Anterior cingulate cortex (tissue), 58 donors: ENCODE measurements around the gene S100A12.
A peak's percentile ranks its signal among the peaks of the same experiment; 100 is the strongest.
"Not testable (repeated sequence)": the region's sequence is repeated elsewhere in the genome, so short reads cannot be mapped to it uniquely, and the experiment has no call there.

ENCODE experiments used
- DNase-seq, 58 donors: peaks; one replicate each; lab custom pipeline; 2025; lab: John Stamatoyannopoulos, UW

Gene S100A12

DNA sequence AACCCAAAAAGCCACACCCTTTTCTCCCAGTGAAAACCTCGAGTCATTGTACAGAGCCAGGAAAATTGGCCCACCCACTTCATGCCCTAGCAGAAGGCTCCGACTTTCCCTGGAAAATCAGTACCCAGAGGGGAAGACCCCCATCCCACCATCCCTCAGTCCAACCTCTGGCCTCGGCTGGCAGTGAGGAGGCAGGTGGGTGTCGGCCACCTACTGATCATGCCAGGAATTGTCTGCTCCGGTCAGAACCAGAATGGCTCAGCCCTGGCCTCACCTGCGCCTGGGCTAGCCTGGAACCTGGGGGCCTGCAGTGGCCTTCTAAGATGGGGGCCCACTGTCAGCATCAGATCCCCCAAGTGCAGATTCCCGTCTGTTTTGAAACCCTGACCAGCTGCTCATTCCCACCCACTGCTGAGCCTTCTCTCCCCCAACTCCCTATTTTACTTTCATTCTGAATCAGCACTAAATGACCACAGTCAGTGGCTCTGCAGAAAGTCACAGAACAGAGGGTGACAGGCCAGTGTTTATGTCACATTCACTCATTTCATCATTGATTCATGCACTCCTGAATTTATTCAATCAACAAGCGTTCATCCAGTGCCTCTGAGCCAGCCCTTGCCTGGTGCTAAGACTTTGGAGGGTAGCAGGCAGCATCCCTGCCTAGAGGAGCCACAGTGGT lies 20.8 kb downstream of the S100A12 start:
- no peak for DNase-seq

DNA sequence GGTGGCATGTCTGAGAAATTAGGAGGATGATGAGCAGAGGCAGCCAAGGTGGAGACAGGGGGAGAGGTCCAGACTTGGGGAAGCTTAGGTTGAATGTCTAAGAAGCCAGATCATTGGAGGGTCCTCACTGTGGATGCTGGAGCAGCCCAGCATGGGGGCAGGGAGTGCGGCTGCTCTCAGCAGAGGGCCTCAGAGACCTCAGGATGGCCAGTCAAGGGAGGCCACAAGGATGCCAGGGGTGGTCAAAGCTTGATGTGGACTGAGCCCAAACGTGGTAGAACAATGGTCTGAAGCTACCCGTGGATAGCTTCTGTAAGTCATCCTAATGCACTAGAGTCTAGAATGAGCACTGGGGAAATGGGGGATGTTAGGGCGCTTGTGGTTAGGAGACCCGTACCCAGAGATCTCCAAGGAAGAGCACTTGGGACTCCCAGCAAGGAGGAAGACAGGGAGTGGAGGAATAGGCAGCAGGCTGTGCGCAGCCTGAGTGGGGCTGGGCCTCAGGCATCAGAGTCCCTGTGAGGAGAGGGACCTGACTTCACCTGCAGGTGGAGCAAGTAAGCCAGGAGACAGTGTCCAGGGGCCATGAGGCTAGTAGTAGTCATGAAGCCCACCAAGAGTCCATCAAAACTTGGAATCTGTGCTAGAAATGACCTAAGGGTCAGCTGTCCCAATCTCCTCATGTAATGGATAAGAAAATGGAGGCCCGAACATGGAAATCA lies 22.0 kb downstream of the S100A12 start:
- DNase-seq, result peak in 1 of 58 donors; percentile 6

DNA sequence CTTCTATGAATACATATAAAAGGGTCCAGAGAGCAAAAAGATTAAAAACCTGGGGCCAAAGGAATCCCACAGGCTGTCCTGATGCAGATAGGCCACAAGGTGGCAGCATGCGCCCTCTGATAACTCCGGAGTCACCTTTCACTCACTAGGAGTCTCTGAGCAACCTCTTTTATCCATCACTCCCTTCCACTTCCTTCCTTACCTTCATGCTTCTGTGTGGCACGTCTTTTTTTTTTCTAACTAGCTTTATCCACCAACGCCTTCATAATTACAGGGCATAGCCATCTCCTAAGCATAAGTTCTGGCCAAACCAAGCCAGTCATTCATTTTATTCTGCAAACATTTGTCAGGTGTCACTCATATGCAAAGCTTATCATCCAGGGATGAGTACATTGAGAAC lies 22.9 kb downstream of the S100A12 start:
- peak in 38 of 58 donors; percentile 4 to 72 (median 28) for DNase-seq

DNA sequence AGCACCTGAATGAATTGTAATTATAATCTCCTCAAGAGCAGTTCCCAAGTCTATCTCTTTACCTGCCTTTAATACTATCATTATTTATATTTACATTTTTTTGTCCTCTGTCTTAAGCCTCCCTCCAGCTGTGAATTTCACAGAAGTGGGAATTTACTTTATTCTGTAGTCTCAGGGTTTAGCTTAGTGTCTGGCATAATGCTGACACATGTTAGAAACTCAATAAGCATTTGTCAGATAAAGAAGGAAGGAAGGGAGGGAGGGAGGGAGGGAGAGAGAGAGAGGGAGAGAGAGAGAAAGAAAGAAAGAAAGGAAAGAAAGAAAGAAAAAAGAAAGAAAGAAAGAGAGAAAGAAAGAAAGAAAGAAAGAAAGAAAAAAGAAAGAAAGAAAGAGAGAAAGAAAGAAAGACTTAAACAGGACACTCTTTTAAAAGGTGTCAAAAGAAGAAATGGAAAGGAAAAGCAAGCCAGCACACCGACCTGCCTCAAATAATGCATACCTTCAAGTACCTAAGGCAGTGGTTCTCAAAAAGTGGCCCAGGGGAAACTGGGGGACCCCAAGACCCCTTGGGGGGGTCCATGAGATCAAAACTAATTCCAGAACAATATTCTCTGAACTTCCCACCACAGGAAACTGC lies 25.0 kb downstream of the S100A12 start:
- no peak for DNase-seq

DNA sequence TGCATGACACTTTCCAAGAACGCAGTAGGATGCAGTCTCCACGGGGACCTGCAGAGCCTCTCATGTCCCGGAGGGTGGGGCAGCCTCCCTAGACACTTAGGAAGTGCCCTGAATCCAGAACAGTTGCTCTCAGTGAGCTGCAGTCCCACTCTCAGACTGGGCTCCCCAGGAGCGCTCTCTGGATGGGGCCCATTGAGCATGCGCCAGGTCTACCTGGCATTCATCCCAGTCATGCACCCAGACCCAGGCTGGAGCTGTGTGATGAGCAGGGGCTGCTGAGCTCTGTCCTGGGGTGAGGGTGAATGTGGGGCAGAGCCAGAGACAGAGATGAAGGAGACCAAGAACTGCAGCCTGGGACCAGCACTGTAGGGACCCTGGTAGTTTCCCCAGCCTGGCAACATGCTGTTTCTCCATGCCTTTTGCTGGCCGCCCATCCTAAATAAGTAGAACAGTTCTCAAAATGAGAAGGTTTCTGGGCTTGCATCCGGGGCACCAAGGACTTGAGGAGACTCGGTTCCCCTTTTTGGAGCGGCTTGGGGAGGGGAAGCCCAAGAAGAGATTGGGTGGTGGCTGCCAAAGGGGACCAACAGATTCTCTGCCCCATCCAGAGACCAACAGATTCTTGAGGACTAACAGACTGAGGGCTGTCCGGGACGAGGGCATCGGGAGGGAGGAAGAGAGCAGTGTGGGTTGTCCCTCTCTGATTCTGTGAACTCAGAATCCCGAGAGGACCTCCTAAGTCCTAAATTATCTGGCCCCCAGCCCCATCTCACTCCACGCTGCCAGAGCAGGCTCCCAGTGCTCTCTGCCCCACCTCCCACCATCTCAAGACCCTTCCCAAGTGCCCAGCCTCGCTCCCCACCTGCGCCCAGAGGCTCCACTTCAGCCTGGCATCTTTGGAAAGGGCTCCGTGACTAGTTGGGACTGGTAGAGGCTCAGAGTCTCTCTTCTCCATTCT lies 25.8 kb downstream of the S100A12 start:
- DNase-seq, result no peak

DNA sequence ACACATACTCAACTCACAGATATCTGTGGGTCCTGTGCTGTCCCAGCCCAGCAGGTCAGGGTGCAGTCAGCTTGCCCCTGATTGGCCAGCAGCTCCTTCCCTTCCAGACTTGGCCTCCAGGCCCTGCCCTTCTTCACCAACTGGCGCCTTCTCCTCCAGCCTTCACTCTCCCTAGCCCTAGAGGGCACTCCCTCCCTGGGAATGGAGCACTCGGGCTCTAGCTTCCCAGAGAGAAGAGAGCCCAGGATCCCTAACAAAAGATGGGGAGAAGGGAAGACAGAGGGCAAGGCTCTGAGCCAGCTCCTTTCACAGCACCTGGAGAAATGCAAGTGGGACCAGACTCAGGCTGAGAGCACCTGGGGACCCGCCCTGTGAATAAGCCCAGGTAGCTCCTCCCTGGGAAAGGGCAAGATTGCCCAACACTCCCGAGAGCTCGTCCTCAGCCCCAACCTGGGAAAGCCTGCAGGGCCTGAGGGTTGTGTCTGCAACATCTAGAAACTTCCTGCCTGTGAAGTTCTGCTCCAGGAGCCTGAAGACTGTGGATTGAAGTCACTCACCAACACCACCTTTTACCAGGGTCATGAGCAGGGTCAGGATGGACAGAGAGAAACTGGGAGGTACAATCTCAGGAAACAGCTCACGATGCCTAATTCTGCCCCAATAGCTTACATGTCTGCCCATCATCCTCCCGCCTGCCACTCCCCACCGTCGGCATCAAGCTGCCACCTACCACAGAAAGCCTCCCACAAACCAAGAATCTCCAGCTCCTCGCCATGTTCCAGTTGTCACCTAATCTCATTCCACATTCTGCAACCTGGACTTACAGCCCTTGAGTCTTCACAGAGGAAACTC lies 26.7 kb downstream of the S100A12 start, which contains the start of gene PGLYRP4:
Gene PGLYRP4 (minus strand): TSS at position 331 of the 852 bp plus-strand sequence. CDS start 909 bp downstream, outside the sequence.
- DNase-seq, result no peak

DNA sequence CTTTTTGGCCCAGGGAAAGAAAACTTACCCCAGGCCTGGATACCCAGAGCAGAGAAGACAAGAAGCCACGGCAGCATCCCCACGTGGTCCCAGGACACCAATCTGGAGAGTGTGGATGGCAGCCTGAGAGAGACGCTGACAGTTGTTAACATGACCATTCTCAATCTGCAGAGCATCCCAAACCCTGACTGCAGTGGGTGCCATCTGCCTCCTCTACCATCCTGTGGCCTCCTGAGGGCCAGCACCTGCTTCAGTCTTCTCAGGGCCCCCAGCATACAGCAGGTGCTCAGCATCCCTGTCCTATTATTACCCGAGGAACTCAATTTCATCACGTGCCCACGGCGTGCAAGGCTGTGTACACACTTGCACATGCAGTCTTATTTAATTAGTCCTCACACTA lies 27.6 kb downstream of the S100A12 start:
- no peak for DNase-seq

DNA sequence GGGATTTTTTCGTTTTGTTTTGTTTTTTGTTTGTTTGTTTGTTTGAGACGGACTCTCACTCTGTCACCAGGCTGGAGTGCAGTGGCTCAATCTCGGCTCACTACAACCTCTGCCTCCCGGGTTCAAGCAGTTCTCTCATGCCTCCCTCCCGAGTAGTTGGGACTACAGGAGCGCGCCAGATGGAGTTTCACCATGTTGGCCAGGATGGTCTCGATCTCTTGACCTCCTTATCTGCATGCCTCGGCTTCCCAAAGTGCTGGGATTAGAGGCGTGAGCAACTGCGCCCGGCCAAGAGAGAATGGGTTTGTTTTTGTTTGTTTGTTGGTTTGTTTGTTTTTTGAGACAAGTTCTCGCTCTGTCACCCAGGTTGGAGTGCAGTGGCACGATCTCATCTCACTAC lies 28.4 kb downstream of the S100A12 start:
- DNase-seq, result not testable (repeated sequence)

DNA sequence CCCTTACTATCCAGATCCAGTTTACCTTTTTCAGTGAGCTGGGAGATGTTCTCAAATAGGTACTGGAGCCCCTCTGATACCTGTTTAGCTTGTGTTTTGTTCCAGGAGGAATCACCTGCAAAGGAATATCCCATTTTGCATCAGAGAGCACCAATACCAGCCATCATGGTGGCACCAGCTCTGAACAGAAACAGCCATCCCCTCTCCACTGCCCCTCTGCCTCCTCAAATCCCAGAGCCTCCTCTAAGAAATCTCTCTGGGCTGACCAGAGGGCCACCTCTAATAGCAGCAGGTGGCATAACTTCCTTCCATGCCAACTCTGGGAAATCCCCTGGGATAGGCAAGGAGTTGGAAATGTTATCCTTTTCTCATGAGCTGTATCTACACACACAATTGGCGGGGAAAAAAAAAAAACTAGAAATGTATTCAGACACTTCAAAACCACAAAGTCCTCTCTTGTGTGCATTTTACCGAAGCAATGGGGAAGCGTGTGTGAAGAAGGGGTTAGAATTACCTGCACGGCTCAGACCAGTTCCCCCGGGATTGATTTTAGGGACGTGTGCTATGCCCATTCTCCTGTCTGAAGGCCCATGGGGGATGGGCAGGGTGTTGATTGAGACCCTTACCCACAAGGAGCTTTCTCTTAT lies 29.2 kb downstream of the S100A12 start:
- no peak for DNase-seq

DNA sequence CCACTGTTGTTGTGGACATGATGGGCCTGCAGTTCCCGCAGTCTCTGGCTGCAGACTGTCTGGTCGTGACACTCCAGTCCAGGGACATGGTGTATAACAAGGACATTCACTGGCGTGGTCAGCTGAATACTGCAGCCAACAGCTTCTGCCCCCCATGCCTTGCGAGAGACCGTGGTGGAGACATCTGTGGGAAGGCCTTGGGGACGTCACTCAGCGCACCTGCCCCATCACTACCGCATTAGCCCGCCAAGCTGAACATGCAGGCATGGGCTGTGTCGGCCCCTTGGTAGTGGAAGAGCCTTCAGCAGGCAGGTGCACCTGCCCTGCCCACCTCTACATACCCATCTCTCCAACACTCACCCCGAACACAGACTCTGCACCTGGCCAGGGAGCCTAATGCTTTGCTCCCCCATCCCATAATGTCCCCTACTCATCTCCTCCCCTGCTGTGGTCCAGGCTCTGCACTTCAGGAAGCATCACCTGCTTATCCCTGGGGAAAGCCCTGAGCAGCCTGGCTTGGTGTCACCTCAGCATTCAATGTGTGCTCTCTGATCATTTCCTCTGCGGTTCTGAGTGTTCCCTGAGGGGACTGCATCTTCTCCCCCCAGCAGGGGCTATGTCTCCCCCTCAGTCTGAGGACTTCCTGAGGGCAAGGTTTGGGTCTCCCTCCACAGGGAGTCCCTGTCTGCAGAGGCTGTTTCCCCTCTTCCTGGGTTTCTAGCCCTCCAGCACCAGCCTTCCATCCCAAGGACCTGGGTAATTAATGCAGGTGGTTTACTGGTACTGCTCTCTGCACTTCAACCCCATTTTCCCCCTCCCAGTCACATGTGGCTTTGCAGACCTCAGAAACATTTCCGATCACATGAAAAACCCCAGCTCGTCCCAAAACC lies 30.0 kb downstream of the S100A12 start:
- no peak for DNase-seq

DNA sequence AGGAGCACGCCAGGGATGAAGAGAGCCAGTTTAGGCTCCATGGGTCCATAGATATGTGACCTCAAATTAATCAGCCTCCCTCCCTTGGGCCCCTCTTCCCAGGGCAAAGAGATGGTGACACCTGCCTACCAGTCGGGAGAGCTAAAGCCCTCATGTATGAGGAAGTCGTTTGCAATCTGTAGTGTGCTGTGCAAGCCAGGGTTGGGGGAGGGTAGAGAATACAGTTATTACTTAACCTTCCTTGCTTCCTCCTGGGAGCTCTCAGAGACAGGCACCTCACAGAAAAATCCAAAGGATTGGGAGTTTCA lies 30.7 kb downstream of the S100A12 start:
- no peak for DNase-seq

DNA sequence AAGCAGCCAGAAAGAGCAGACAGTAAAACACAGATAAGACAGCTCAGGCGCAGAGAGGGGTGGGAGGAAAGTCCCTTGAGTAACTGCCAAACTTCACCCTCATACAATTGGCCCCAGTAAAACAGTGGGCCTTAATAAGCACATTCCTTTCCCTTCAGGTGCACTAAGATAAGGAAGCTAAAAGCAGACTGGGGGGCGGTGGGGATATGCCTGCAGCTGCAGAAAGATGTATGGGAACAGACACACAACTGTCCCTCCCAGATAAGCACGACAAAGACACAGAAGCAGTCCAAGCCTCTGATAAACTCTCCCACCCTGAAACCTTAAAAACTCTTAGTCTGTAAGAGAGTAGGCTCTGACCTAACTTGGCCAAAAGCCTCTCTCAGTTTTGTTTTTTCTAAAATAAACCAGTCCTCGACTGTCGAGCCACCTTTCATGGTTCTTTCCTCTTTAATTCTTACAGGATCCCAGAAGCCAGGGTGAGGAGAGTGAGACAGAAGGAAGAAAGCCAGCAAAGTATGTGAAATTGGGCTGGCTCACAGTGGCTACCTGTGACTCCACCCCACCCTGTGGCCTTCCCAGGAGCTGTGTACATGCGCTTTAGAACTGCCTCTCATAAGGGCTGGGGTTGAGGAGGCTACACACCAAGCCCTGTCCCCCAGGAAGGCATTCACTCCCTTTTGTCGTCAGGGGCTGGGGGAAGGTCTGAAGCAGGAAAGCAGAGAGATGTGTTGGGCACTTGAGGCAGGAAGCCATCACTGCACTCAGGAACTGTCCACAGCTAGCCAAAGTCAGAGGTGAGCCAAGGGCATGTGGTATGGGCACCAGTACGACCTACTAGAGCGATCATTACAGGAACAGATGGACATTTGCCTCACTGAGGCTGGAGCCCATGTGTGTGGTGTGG lies 31.4 kb downstream of the S100A12 start:
- DNase-seq, result no peak

DNA sequence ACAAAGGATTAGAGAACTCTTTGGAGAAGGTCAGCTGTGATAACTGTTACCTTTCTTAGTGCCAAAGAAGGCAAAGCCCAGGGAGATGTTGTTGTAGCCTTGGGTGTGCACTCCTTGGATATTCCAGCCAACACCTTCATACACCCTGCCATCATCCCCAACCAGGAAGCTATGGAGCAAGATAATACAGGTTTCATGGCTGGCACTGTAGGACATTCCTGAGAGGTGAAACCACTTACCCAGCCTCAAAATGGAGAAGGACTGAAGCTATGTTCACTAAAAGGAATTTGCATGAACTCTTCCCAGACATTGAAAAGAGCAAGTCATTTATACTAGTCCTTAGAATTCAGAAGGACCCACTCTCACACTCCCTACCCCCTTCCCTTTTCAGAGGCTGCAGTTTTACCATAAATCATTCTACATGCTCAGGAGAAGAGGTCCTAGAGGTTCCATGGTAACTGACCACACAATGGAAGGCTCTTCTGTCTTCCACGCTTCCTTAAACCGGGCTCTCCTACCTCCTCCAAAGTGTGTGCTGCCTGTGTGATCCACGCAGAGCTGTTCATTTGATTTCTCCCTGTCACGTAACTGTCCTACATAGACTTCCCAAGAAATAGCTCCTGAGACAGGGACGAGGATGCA lies 32.3 kb downstream of the S100A12 start:
- DNase-seq, result no peak

DNA sequence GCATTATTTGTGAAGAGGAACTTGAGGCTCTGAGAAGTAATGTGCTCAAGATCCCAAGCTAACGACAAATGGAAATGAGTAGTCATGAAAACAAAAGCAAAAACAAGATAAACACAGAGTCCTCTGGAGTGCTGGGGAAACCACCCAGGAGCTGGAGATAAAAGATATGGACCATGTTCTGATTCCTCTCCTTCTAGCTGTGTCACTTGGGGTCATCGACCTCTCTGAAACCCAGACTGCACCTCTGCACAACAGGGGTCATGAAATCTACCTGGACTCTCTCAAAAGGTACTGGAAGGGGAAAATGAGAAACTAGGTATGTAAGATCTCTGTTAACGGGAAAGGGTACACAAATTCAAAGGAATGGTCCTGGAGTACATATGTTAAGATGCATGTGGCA lies 33.2 kb downstream of the S100A12 start:
- DNase-seq, result no peak

DNA sequence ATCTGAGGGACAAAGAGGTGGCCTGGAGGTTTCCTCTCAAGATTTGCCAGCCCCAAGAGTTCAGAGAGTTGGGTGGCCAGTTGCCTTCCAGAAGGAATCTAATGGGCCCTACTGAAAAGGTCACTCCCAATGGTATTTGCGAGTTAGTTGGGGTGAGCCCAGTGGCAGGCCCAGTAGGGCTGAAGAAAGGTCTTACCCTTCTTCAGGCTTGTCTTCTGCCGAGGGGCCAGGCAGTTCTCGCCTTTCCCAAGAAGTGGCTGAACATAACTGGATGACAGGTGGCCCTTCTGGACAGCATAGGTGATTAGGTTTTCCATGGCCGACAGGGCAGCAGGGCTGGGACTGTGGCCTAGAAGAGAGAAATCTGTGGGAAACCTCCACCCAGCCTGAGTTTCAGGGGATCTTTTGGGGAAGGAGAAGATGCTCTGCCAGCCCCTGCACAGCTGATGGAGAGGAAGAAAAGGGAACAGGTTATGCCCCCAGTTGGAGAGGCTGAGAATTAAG lies 33.9 kb downstream of the S100A12 start:
- no peak for DNase-seq

DNA sequence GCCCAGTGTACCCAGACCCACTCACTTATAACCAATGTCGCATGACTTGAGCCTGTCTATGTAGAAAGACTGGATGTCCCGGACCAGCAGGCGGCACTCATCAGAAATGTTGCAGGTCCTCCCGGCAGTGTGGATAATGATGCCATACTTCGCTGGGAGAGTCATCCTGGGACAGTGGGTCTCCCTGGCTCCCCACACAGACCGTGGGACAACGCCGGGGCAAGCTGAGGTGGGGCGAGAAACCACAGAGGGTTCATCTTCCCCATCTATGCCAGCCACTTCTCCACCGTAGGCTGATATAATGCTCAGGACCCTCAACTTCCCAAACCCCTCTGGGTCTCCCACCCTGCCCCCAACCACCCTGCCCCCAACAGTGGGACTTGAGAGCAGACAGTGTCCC lies 35.1 kb downstream of the S100A12 start:
- no peak for DNase-seq
